DND-41 (cell line): Measurements from ENCODE around the gene USP36.

Source experiments
- EZH2 ChIP-seq: IDR thresholded peaks from 3 replicates; pipeline ENCODE4 v1.6.1; 2012; ENCODE audit warnings: borderline replicate concordance, low read depth, mild to moderate bottlenecking, moderate library complexity, low read length, inconsistent platforms; ENCODE audit not compliant: severe bottlenecking
- TF ChIP-seq, protein P1 (sequence below): IDR thresholded peaks from 2 replicates; pipeline ENCODE4 v1.5.1; 2012; ENCODE audit warnings: borderline replicate concordance, low read length, moderate library complexity, mild to moderate bottlenecking; ENCODE audit not compliant: poor library complexity, severe bottlenecking; ENCODE audit errors: extremely low read depth

DNA sequence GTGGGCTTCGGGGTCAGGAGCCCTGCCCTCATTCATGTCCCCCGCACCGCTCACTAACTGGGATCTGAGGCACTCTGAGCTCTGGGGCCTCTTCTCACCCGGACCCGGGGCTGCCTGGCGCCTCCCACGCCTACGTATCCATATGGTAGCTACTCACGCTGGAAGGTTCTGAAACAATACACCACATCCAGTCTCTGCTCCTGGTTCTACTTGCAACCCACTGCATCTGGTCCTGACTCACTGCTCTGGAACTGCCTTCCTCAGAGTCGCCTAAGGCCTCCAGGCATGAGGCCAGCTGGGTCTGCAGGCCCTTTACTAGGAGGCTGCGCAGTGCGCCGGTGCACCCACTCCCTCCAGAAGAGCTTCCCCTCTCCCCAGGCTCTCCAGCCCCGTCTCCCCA, 18.1 kb downstream of the USP36 start:
- TF ChIP-seq, protein P1, sequence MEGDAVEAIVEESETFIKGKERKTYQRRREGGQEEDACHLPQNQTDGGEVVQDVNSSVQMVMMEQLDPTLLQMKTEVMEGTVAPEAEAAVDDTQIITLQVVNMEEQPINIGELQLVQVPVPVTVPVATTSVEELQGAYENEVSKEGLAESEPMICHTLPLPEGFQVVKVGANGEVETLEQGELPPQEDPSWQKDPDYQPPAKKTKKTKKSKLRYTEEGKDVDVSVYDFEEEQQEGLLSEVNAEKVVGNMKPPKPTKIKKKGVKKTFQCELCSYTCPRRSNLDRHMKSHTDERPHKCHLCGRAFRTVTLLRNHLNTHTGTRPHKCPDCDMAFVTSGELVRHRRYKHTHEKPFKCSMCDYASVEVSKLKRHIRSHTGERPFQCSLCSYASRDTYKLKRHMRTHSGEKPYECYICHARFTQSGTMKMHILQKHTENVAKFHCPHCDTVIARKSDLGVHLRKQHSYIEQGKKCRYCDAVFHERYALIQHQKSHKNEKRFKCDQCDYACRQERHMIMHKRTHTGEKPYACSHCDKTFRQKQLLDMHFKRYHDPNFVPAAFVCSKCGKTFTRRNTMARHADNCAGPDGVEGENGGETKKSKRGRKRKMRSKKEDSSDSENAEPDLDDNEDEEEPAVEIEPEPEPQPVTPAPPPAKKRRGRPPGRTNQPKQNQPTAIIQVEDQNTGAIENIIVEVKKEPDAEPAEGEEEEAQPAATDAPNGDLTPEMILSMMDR: no peak
- TF ChIP-seq EZH2: no peak
